Measurements from ENCODE around the gene MYRF.

- no peak for TF ChIP-seq CTCF (IDR thresholded peaks at IDR 0.05)
- no peak for TF ChIP-seq EZH2 (IDR thresholded peaks at IDR 0.05; ENCODE audit: borderline replicate concordance, insufficient read depth, low read depth, low read length, poor library complexity, severe bottlenecking)
These were observed 18.9 kb downstream of the MYRF start for GRCh38 chr11:61771195-61771894.

All from B cell (primary cell).